ENCODE data around the gene ADCY1. TPM values are rescaled to one million over a fixed set of nuclear protein-coding genes. Genes with fewer than 3 reads are reported as not detected.

ADCY1 gene
- total RNA-seq, 1 experiment from 2014 or later = 0.71 TPM

DNA sequence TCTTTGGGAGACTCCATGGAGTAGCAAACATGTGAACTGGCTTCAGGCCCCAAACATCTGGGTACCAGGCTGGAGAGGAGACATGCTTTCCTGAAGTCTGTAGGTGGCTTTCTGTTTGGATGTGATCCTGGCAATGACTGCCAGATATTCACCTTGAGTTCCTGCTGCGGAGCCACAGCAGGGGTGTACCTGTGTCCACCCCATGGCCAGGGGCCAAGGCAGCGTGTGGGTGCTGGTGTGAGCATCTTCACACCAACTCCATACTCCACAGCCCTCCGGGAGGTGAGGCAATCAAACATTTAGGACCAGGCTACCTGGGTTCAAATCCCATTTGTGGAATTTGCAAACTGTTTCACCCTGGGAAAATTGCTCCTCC, 113.0 kb downstream of the ADCY1 start:
- intact Hi-C loops (cut with micrococcal nuclease; ENCODE audit: unreplicated experiment) = no loop called here
- POLR2A ChIA-PET (ENCODE audit: low non-redundant PET) = no interaction called here
- BruUV-seq (replicated peaks) = no TSS peak
- no peak overlapping the region for H3K27ac ChIP-seq (ENCODE audit: low read depth, low read length, poor library complexity, severe bottlenecking)
- H3K9me3 ChIP-seq (ENCODE audit: low read depth, low read length, poor library complexity, severe bottlenecking) = no peaks in the 10 kb centered on the region
- no peaks in the 10 kb centered on the region for H3K36me3 ChIP-seq (ENCODE audit: insufficient read depth, low read length, poor library complexity, severe bottlenecking)
- no peak for DNase-seq (ENCODE audit: low spot score)
- TF ChIP-seq, protein P1, sequence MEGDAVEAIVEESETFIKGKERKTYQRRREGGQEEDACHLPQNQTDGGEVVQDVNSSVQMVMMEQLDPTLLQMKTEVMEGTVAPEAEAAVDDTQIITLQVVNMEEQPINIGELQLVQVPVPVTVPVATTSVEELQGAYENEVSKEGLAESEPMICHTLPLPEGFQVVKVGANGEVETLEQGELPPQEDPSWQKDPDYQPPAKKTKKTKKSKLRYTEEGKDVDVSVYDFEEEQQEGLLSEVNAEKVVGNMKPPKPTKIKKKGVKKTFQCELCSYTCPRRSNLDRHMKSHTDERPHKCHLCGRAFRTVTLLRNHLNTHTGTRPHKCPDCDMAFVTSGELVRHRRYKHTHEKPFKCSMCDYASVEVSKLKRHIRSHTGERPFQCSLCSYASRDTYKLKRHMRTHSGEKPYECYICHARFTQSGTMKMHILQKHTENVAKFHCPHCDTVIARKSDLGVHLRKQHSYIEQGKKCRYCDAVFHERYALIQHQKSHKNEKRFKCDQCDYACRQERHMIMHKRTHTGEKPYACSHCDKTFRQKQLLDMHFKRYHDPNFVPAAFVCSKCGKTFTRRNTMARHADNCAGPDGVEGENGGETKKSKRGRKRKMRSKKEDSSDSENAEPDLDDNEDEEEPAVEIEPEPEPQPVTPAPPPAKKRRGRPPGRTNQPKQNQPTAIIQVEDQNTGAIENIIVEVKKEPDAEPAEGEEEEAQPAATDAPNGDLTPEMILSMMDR (conservative IDR thresholded peaks at IDR 0.05; ENCODE audit: low read depth, low read length) = no peak
- TF ChIP-seq EZH2 (IDR thresholded peaks at IDR 0.05; ENCODE audit: borderline replicate concordance, low read depth, low read length, poor library complexity, severe bottlenecking) = no peak
- CTCF ChIA-PET = no interaction called here
- no peaks in the 10 kb centered on the region for H3K27me3 ChIP-seq (replicated peaks; ENCODE audit: insufficient read depth, low read depth, low read length, poor library complexity)
- no peaks in the 10 kb centered on the region for H3K4me1 ChIP-seq (ENCODE audit: insufficient read depth, low read length, poor library complexity, severe bottlenecking)
- no peak overlapping the region for H3K4me3 ChIP-seq (ENCODE audit: low read depth, low read length, poor library complexity, severe bottlenecking)

DNA sequence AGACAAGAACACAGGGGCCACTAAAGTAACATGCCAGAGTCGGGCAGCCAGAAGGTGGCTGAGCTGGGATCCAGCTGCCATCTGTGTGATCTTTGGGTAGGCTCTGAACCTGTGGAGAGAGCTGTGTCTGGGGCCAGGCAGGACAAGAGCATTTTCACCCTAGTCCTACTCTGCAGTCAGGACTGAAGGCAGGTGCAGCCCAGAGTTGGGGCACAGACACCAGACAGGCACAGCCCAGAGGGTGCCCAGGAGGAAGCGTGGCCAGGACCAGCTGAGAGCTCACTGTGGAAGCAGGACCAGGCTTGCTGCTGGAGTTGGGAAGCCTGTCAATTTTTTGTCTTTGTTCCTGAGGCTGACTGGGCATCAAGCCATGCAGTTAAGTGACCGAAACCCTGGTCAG, 113.6 kb downstream of the ADCY1 start:
- Histone ChIP-seq H3K4me1 (ENCODE audit: insufficient read depth, low read length, poor library complexity, severe bottlenecking) (no peaks in the 10 kb centered on the region), H3K9me3 (ENCODE audit: low read depth, low read length, poor library complexity, severe bottlenecking) (no peaks in the 10 kb centered on the region), H3K4me3 (ENCODE audit: low read depth, low read length, poor library complexity, severe bottlenecking) (no peak overlapping the region), H3K27me3 (replicated peaks; ENCODE audit: insufficient read depth, low read depth, low read length, poor library complexity) (no peaks in the 10 kb centered on the region), H3K27ac (ENCODE audit: low read depth, low read length, poor library complexity, severe bottlenecking) (no peak overlapping the region), H3K36me3 (ENCODE audit: insufficient read depth, low read length, poor library complexity, severe bottlenecking) (no peaks in the 10 kb centered on the region)
- intact Hi-C loops (cut with micrococcal nuclease; ENCODE audit: unreplicated experiment) = no loop called here
- TF ChIP-seq, protein P1 (conservative IDR thresholded peaks at IDR 0.05; ENCODE audit: low read depth, low read length) = no peak
- TF ChIP-seq EZH2 (IDR thresholded peaks at IDR 0.05; ENCODE audit: borderline replicate concordance, low read depth, low read length, poor library complexity, severe bottlenecking) = no peak
- no TSS peak for BruUV-seq (replicated peaks)
- POLR2A ChIA-PET (ENCODE audit: low non-redundant PET) = no interaction called here
- CTCF ChIA-PET = no interaction called here
- no peak for DNase-seq (ENCODE audit: low spot score)

DNA sequence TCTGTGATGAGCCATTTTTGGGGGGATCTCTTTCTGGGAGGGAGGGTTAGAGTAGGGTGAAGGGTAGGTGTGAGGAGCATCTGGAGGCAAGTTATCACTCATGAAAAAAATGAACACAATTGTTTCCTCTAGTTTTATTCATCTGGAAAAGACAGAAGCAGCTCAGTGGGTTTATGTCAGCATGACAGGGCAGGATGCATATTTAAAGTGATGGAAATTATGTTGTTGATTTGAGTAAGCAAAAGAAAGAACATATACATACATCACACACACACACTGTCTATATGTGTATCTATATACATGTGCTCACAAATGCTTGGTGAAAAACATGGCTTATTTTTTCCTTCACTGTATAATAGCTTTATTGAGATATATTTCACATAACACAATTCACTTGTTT, 114.2 kb downstream of the ADCY1 start:
- no peak for DNase-seq (ENCODE audit: low spot score)
- no TSS peak for BruUV-seq (replicated peaks)
- Histone ChIP-seq H3K27me3 (replicated peaks; ENCODE audit: insufficient read depth, low read depth, low read length, poor library complexity) (no peaks in the 10 kb centered on the region), H3K9me3 (ENCODE audit: low read depth, low read length, poor library complexity, severe bottlenecking) (no peaks in the 10 kb centered on the region), H3K4me1 (ENCODE audit: insufficient read depth, low read length, poor library complexity, severe bottlenecking) (no peaks in the 10 kb centered on the region), H3K4me3 (ENCODE audit: low read depth, low read length, poor library complexity, severe bottlenecking) (no peak overlapping the region), H3K27ac (ENCODE audit: low read depth, low read length, poor library complexity, severe bottlenecking) (no peak overlapping the region), H3K36me3 (ENCODE audit: insufficient read depth, low read length, poor library complexity, severe bottlenecking) (no peaks in the 10 kb centered on the region)
- no peak for TF ChIP-seq EZH2 (IDR thresholded peaks at IDR 0.05; ENCODE audit: borderline replicate concordance, low read depth, low read length, poor library complexity, severe bottlenecking)
- TF ChIP-seq, protein P1 (conservative IDR thresholded peaks at IDR 0.05; ENCODE audit: low read depth, low read length) = no peak
- POLR2A ChIA-PET (ENCODE audit: low non-redundant PET) = no interaction called here
- CTCF ChIA-PET = no interaction called here
- intact Hi-C loops (cut with micrococcal nuclease; ENCODE audit: unreplicated experiment) = no loop called here

All from A673 (cell line).